OCI-LY7 (cell line): ENCODE results near the gene MFAP4.

Experiments used
- EZH2phosphoT487 ChIP-seq: fragments of 200-600 bp; sonication (generic); IDR thresholded peaks from 2 replicates; pipeline ENCODE4 v1.6.1; 2018; ENCODE audit warnings: low read depth, borderline replicate concordance, mild to moderate bottlenecking, mixed run types, antibody characterized with exemption, low read length, moderate library complexity, mixed read lengths
- TF ChIP-seq, protein P1 (sequence below): fragments of 200-600 bp; sonication (generic); conservative IDR thresholded peaks from 2 replicates; pipeline ENCODE4 v1.5.1; 2014; ENCODE audit warnings: mild to moderate bottlenecking, antibody characterized with exemption, low read length, moderate library complexity, mixed read lengths

DNA sequence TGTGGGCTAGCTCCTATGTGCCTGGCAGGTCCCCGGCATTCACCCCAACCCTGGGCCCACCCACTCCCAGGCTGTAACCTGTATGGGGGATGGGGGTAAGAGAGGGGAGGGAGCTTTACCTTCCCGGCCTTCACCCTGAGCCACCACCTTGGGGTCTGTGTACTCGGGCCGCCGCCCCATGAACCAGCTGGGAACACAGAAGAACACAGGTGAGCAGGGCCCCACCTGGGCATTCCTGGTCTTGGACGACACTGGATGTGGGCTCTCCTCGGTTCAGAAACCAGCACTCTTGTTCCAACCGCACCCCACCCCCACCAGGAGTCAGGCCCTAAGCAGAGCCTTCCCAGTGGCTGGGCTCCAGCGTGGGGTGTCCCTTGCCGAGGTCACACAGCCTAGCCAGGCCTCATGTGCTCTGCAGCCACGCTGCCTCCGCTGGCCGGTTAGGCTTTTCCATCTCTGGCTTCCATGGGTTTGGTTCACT is 43.3 kb downstream of the MFAP4 start:
- TF ChIP-seq, protein P1, sequence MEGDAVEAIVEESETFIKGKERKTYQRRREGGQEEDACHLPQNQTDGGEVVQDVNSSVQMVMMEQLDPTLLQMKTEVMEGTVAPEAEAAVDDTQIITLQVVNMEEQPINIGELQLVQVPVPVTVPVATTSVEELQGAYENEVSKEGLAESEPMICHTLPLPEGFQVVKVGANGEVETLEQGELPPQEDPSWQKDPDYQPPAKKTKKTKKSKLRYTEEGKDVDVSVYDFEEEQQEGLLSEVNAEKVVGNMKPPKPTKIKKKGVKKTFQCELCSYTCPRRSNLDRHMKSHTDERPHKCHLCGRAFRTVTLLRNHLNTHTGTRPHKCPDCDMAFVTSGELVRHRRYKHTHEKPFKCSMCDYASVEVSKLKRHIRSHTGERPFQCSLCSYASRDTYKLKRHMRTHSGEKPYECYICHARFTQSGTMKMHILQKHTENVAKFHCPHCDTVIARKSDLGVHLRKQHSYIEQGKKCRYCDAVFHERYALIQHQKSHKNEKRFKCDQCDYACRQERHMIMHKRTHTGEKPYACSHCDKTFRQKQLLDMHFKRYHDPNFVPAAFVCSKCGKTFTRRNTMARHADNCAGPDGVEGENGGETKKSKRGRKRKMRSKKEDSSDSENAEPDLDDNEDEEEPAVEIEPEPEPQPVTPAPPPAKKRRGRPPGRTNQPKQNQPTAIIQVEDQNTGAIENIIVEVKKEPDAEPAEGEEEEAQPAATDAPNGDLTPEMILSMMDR, result no peak
- TF ChIP-seq EZH2phosphoT487, result no peak
